Esophagus muscularis mucosa (tissue), 4 donors: ENCODE data around the gene TF. TPM values are rescaled to one million over a fixed set of nuclear protein-coding genes. Genes with fewer than 3 reads are reported as not detected.
A peak's percentile ranks its signal among the peaks of the same experiment; 100 is the strongest.

Source experiments
- DNase-seq: peaks from one replicate; pipeline ENCODE4 v3.0.0-alpha.2; 2017; ENCODE audit errors: extremely low spot score
- H3K27ac ChIP-seq, 4 donors: fragments of 200-600 bp; sonication (generic); replicated peaks in 1 of 4; 1 replicate in 3 of 4; 2 replicates in 1 of 4; pipeline ENCODE4 v1.5.1; 2016 to 2019; ENCODE audit warnings: mild to moderate bottlenecking in 1 of 4
- H3K27me3 ChIP-seq, 4 donors: fragments of 200-600 bp; sonication (generic); one replicate each; pipeline versions ENCODE4 v1.5.1 to v1.6.0; 2016 to 2019
- H3K36me3 ChIP-seq, 4 donors: fragments of 200-600 bp; sonication (generic); one replicate each; pipeline ENCODE4 v1.5.1; 2016 to 2019
- H3K4me1 ChIP-seq, 4 donors: fragments of 200-600 bp; sonication (generic); one replicate each; pipeline ENCODE4 v1.5.1; 2016 to 2019
- H3K4me3 ChIP-seq, 4 donors: fragments of 200-600 bp; sonication (generic); 1 replicate in 2 of 4; 2 replicates in 2 of 4; pipeline ENCODE4 v1.5.1; 2016 to 2019; ENCODE audit warnings: mild to moderate bottlenecking in 4 of 4, moderate library complexity in 1 of 4
- H3K9me3 ChIP-seq, 4 donors: fragments of 200-600 bp; sonication (generic); 1 replicate in 3 of 4; 2 replicates in 1 of 4; pipeline ENCODE4 v1.5.1; 2016 to 2019
- CTCF ChIP-seq, 3 experiments: fragments of 200-600 bp in 2 of 3; fragments of 450-650 bp in 1 of 3; sonication (generic) in 2 of 3; IDR thresholded peaks; one replicate each; pipeline ENCODE4 v1.5.1; 2017 to 2019; ENCODE audit warnings: antibody characterized with exemption in 3 of 3, mild to moderate bottlenecking in 2 of 3, moderate library complexity in 1 of 3
- EP300 ChIP-seq: sonication (generic); formaldehyde crosslinking; IDR thresholded peaks from one replicate; pipeline ENCODE4 v1.6.1; 2017; ENCODE audit warnings: antibody characterized with exemption
- POLR2A ChIP-seq: fragments of 450-650 bp; IDR thresholded peaks from one replicate; pipeline ENCODE4 v1.6.1; 2017; ENCODE audit warnings: antibody characterized with exemption, moderate library complexity, mild to moderate bottlenecking, low read depth
- POLR2AphosphoS5 ChIP-seq, 2 donors: sonication (generic); formaldehyde crosslinking; IDR thresholded peaks; one replicate each; pipeline ENCODE4 v1.6.1; 2017; ENCODE audit warnings: antibody characterized with exemption in 2 of 2
- WGBS: methylation state at CpG from one replicate; pipeline ENCODE4 v1.1.5; 2018; 5-methylcytosine and 5-hydroxymethylcytosine counted together
- intact Hi-C: fragments of 100-400 bp; cut with DNase I; formaldehyde crosslinking; loops from one replicate; pipeline ENCODE4 v1.15.1; 2023
- total RNA-seq, 4 donors: library from RNA; depleted of rRNA; stranded (reverse); fragments of >200 nt; gene quantifications; one replicate each; pipeline versions ENCODE4 v1.1.0 to v1.2.1, GENCODE V29; 2016

TF gene
- total RNA-seq, 4 donors from 2014 or later: under 0.01 to 3.1 (median 0.28) TPM

- no peaks in the 10 kb centered on the region for H3K27me3 ChIP-seq
- no peak for DNase-seq
- TF ChIP-seq POLR2A: no peak
- peaks cover 0 to 12% (median 3%) of the 10 kb centered on the region in 4 donors for H3K4me1 ChIP-seq
- 40% methylated on average over 3 of the region's 6 CpGs for WGBS
- intact Hi-C loops: no loop called here
- no peak overlapping the region for H3K27ac ChIP-seq
- H3K36me3 ChIP-seq: no peaks in the 10 kb centered on the region
- no peak overlapping the region for H3K4me3 ChIP-seq
- no peaks in the 10 kb centered on the region for H3K9me3 ChIP-seq
Observed at GRCh38 chr3:133763797-133764683, 17.8 kb downstream of the TF start.

- H3K4me1 ChIP-seq: peaks cover 0 to 12% (median 3%) of the 10 kb centered on the region in 4 donors
- no peak for DNase-seq
- H3K9me3 ChIP-seq: no peaks in the 10 kb centered on the region
- no peak for TF ChIP-seq EP300
- TF ChIP-seq CTCF (IDR thresholded peaks at IDR 0.05): no peak
- no peak for TF ChIP-seq POLR2AphosphoS5 (IDR thresholded peaks at IDR 0.05)
- TF ChIP-seq POLR2A: no peak
- H3K27me3 ChIP-seq: no peaks in the 10 kb centered on the region
- no peak overlapping the region for H3K4me3 ChIP-seq
- H3K36me3 ChIP-seq: no peaks in the 10 kb centered on the region
- intact Hi-C loops: no loop called here
- H3K27ac ChIP-seq: no peak overlapping the region
Observed at GRCh38 chr3:133765256-133765655, 19.1 kb downstream of the TF start.

- Histone ChIP-seq H3K36me3 (no peaks in the 10 kb centered on the region), H3K27ac (no peak overlapping the region), H3K4me1 (peaks cover 0 to 12% (median 3%) of the 10 kb centered on the region in 4 donors), H3K9me3 (no peaks in the 10 kb centered on the region), H3K4me3 (no peak overlapping the region), H3K27me3 (no peaks in the 10 kb centered on the region)
- no peak for TF ChIP-seq EP300
- TF ChIP-seq POLR2A: no peak
- TF ChIP-seq CTCF (IDR thresholded peaks at IDR 0.05): no peak
- TF ChIP-seq POLR2AphosphoS5 (IDR thresholded peaks at IDR 0.05): no peak
- DNase-seq: peak; percentile 37
- WGBS: 78% methylated on average over 1 of the region's 1 CpG
- intact Hi-C loops: no loop called here
Observed at GRCh38 chr3:133767607-133768006, 21.4 kb downstream of the TF start.

- DNase-seq: no peak
- 81% methylated on average over 3 of the region's 3 CpGs for WGBS
- no peaks in the 10 kb centered on the region for H3K36me3 ChIP-seq
- TF ChIP-seq CTCF (IDR thresholded peaks at IDR 0.05) (no peak), POLR2AphosphoS5 (IDR thresholded peaks at IDR 0.05) (no peak), POLR2A (no peak), EP300 (no peak)
- H3K27me3 ChIP-seq: no peaks in the 10 kb centered on the region
- peaks cover 0 to 7% (median 2%) of the 10 kb centered on the region in 4 donors for H3K4me1 ChIP-seq
- intact Hi-C loops: no loop called here
- H3K4me3 ChIP-seq: no peak overlapping the region
- H3K27ac ChIP-seq: no peak overlapping the region
- no peaks in the 10 kb centered on the region for H3K9me3 ChIP-seq
Observed at GRCh38 chr3:133769536-133769935, 23.3 kb downstream of the TF start.

- TF ChIP-seq CTCF (IDR thresholded peaks at IDR 0.05) (no peak), EP300 (no peak), POLR2AphosphoS5 (IDR thresholded peaks at IDR 0.05) (no peak), POLR2A (no peak)
- H3K4me1 ChIP-seq: no peaks in the 10 kb centered on the region
- H3K4me3 ChIP-seq: no peak overlapping the region
- no peaks in the 10 kb centered on the region for H3K27me3 ChIP-seq
- intact Hi-C loops: no loop called here
- H3K36me3 ChIP-seq: no peaks in the 10 kb centered on the region
- no peak overlapping the region for H3K27ac ChIP-seq
- 92% methylated on average over 3 of the region's 3 CpGs for WGBS
- DNase-seq: no peak
- H3K9me3 ChIP-seq: no peaks in the 10 kb centered on the region
Observed at GRCh38 chr3:133773732-133774131, 27.5 kb downstream of the TF start.
